Head of caudate nucleus (tissue), 42 donors: ENCODE results near the gene ANKRD34A.
"Not testable (repeated sequence)": the region's sequence is repeated elsewhere in the genome, so short reads cannot be mapped to it uniquely, and the experiment has no call there.

ENCODE experiments used
- DNase-seq, 42 donors: peaks; one replicate each; pipeline versions ENCODE4 v3.0.0 to v3.0.0-alpha.2; 2020 to 2021; ENCODE audit warnings: mixed read lengths in 7 of 42
- intact Hi-C: fragments of 100-400 bp; cut with DNase I; formaldehyde crosslinking; loops from one replicate; pipeline ENCODE4 v1.15.0; 2022

Gene ANKRD34A

DNA sequence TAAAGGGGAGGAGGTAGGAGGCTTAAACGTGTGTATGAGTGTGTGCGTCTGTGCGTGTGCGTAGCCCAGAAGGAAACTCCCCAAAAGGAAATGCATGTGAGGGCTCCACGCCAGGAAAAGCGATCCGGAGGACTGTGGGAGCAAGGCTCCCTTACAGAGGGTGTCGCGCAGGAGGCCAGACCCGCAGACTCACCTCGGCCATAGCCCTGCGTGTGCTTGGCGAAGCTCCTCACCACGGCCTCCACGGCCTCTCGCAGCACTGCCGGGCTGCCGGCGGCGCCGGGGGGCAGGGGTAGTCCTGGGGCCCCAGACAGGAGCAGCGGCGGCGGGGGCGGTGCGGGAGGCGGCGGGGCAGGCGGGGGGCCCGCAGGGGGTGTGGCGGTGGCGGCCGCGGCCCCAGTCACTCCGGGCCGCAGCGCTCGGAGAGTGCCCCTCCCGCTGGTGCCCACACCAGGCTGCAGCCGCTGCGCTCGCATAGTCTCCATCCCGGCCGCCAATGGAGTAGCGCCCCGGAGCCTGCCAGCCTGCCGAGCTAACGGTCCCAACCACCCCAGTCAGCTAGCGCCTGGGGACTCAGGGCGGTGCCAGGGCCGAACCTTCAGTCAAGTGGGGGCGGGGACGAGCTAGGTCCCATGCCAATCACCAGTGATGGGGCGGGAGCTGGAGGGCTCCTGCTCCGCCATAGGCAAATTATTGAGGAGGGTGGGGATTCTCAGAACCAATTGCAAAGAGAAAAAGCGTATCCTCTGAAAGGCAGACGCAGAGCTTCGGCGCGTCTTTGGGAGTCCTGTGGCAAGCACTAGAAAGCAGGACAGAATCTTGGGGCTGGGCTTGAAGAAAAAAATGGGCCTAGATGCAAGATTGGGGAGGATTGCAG lies 6.7 kb downstream of the ANKRD34A start, which contains the start of gene LIX1L:
TSS of gene LIX1L (minus strand) at position 575 of the 877 bp plus-strand sequence. CDS start at position 485, 90 bp downstream.
- DNase-seq, result peak; percentile 93 to 99 (median 98)
- intact Hi-C loops, result loop anchor here (2.0 kb wide), 1 partner anchor 31 kb away; the partner anchor contains the start of gene RBM8A

DNA sequence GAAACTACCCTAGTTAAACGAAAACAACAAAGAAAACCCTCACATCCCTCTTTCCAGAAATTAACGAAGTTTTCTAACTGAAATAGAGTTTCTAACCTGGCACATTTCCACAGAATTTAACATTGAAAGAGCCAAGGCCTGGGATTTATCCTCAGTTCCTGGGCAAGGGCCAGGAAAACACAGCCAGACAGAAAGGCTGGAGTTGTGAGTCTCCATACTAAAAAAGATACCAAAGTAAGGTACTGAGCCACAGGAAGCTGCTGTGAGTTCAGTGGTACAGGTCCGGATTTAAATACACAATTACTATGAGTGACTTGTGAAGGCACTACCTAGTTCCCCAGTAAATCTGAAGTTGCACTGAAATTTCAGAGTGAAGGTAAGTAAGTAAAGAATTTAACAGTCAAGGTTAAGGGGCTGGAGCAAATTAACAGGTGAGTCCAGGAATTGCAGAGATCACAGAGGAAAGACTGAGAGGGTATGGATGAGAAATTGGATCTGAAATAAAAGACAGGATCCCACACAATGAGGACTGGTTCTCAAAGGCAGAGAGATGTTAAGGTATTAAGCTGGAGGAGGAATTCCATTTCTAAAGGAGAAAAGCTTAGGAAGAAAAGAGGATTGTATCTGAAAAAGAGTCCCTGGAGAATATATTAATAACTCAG lies 7.5 kb downstream of the ANKRD34A start:
- DNase-seq, result peak in 4 of 42 donors; percentile 6 to 57 (median 26)
- intact Hi-C loops, result loop anchor here (2.0 kb wide), 1 partner anchor 30 kb away; the partner anchor contains the start of gene RBM8A

DNA sequence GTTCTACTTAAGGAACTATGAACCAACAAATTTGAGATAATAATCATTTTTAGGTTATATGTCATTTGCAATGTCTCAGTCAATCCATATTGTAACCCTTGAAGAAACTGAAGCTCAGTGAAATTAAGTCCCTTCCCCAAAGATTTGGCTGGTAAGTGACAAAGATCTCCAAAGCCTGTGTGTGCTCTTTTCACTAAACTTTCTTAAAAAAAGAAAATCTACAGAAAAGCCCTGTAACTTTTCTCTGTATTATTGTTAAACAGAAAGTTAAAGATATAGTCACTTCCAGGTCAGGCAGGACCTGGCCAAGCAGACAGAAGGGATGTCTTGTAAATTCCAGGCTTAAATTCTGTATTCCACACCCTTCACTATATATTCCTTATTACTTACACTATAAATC lies 8.0 kb downstream of the ANKRD34A start:
- no peak for DNase-seq
- intact Hi-C loops, result loop anchor here (2.0 kb wide), 1 partner anchor 30 kb away; the partner anchor contains the start of gene RBM8A

DNA sequence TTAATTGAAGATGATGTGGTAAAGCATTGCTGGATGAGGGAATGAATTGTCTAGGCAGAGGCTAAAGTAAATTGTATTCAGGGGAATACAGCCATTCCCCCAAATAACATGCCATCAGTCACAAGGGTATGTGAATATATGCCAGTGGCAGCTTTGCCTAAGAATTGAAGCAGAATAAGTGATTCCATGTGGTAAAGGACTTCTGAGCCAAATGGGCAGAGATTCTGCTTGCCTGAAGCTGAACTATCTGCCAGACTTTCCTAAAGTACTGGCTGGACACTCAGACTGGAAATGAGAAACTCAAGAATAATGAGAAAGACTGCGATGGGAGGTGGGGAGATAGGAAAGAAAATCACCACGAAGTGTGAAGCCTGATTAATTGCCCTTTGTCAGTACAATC lies 8.9 kb downstream of the ANKRD34A start:
- intact Hi-C loops, result no loop called here
- DNase-seq, result peak in 1 of 42 donors; percentile 6

DNA sequence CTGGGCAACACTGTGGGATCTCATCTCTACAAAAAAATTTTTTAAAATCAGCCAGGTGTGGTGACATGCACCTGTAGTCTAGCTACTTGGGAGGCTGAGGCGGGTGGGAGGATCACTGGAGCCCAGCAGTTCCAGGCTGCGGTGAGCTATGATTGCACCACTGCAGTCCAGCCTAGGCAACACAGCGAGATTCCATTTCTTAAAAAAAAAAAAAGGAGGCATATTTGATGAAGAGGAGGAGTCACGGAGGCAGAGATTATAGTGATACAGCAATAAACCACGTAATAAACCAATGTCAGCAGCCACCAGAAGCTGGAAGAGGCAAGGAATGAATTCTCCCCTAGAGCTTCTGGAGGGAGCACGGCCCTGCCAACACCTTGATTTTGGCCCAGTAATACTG lies 10.5 kb downstream of the ANKRD34A start:
- intact Hi-C loops, result no loop called here
- no peak for DNase-seq

DNA sequence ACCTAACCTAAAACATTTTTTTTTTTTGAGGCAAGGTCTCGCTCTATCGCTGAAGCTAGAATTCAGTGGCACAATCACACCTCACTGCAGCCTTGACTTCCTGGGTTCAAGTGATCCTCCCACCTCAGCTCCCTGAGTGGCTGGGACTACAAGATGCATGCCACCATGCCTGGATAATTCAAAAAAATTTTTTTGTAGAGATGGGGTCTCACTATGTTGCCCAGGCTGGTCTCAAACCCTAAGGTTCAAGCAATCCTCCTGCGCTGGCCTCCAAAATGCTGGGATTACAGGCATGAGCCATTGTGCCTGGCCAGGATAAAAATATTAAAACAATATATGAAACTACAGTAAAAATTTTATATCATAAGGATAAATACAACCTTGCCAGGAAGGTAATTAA lies 11.5 kb downstream of the ANKRD34A start:
- no peak for DNase-seq
- intact Hi-C loops, result no loop called here

DNA sequence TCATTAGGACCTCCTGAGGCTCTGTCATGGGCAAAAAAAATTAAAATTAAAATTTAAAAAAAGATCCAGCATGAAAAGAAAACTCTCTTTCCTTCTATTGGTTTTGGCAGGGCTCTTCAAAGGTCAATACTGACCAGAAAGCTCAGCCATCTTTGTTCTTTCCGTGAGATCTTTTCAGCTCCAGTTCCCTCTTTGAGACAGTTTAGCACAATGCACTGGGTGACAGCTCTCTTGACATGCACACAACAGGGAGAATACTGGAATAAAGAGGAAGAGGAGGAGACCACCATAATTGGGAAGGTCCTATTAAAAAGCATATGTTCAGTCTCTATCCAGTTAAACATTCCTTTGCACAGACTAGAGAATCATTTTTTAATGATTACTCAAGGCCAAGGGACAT lies 12.8 kb downstream of the ANKRD34A start:
- no peak for DNase-seq
- intact Hi-C loops, result no loop called here

DNA sequence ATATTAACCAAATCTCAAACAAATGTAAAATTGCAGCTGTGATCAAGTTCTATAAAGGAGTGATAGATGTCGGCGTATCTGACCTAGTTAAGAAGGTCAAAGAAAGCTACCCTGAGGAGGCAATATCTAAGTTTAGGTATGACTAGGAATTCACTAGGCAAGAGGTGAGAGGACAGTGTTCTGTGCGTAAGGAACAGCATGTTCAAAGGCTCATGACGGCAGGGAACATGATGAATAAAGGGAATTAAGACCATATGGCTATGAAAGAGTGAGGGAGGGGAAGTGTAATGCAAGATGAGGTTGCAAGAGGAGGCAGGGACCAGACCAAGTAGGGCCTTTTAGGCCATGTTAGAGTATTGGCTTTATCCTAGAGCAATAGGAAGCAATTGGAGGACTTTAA lies 15.2 kb downstream of the ANKRD34A start:
- intact Hi-C loops, result no loop called here
- no peak for DNase-seq

DNA sequence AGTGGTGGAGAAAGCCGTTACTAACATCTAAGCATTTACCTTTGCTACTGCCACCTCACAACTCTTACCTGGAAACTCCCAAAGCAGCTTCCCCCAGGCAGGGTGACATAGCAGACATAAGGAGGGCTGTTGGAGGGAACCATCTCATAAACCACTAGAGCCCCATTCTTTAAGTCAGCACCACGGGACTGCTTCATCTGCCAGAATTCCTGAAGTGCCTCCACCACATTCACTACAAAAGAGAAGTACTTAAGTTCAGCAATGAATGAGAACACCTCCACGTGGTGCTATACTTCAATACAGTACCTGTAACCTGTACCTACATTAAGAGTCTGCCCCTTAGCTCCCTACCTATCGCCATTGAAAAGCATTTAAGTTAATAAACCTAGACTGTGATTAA lies 16.8 kb downstream of the ANKRD34A start:
- intact Hi-C loops, result no loop called here
- DNase-seq, result no peak

DNA sequence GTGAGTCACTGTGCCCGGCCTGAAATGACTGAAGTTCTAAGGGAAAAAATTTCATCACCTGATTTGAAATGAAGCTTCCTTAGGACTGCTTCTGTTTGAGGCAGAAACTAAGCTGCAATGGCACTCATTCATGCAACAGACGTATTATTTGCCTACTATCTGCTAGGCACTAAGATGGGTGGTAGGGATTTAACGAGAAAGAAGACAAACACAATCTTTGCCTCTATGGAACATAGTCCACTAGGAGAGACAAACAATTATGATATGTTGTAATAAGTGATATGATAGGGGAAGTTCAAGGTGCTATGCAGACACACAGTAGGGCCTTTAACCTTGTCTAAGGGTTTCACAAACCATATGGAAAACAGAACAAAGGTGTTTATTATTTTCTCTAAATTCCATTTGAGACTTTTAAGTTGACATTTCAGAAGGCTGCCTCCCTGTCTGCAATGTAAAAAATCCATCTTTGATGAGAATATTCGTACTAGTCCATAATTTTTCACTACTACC lies 17.8 kb downstream of the ANKRD34A start:
- DNase-seq, result no peak
- intact Hi-C loops, result no loop called here

DNA sequence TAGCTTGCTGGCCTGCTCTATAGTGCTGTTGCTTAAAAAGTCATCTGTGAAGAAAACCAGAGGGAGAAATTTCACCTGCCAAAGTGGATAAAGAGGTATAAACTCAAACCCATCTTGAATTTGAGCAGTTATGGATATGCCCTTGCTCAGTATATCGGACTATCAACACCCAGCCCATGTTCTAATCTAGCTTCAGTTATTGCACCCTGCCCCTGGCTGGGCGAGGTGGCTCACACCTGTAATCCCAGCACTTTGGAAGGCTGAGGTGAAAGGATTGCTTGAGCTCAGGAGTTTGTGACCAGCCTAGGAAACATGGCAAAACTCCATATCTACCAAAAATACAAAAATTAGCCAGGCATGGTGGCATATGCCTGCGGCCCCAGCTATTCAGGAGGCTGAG lies 19.8 kb downstream of the ANKRD34A start:
- intact Hi-C loops, result no loop called here
- no peak for DNase-seq

DNA sequence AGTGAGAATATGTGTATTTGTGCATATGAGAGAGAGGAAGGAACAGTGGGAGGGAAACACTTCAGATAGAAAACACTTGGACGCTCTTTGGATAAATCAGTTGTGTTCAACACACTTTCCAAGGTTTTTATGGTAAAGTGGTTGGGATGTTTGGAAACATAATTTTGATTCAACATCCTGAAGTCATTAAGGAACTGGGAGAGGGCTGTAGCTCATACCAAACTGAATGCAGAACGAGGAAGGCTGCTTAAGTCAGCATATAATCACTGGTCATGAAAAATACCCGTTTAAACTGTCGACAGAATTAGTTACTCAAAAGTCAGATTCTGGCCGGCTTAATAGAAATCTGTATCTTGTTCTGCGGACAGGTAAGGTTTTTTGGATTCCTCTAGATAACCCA lies 21.5 kb downstream of the ANKRD34A start:
- no peak for DNase-seq
- intact Hi-C loops, result no loop called here

DNA sequence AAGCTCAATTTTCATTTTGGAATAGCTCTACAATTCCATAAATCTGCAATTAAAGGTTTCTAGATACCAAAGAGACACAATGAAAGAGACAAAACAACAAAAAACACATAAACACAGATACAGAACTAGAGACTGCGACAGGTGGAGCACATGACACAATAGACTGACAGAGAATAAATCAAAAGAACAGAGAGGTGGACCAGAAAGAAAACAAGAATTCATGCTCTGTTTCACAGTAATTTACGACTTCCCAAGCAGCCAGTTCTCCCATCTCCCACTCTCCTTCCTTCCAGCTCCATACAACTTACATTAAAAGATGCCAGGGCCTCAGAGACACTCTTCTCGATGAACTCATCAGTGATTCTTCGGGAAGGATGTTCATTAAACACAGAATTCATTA lies 22.0 kb downstream of the ANKRD34A start:
- DNase-seq, result no peak
- intact Hi-C loops, result no loop called here

DNA sequence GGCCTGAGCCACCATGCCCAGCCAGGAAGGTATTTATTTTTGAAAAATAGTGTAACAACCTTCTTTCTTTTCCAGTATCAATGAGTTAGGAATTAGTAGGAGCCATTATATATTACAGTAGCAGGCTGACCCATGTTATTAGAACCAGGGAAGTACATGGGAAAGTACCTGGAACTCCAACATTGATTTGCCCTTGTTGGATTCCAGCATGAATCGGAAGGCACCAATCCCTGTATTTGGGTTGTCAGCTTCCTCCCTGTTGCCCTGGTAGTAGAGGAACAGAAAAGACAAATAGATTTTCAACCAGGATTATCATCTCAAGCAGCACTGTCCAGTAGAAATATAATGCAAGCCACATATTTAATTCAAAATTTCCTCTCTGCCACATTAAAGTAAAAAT lies 26.9 kb downstream of the ANKRD34A start:
- intact Hi-C loops, result no loop called here
- no peak for DNase-seq

DNA sequence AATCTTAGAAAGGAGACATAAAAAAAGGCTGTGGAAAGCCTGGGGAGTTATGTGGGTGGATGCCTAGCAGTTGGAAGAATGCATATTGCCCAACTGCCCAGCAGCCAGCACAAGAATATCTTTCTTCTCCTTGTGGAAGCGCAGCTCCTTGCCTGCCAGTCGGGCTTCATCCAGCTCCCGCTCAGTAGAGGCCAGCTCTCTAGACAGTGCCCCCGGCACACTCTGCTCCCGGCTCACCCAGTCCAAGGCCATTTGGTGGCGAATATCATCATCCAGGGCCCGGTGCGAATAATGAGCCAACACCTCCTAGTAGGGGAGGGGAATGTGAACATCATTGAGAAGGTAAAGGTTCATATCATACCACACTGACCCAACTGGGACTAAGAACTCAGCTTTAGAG lies 28.1 kb downstream of the ANKRD34A start:
- DNase-seq, result peak in 3 of 42 donors; percentile 10 to 41 (median 32)
- intact Hi-C loops, result no loop called here

DNA sequence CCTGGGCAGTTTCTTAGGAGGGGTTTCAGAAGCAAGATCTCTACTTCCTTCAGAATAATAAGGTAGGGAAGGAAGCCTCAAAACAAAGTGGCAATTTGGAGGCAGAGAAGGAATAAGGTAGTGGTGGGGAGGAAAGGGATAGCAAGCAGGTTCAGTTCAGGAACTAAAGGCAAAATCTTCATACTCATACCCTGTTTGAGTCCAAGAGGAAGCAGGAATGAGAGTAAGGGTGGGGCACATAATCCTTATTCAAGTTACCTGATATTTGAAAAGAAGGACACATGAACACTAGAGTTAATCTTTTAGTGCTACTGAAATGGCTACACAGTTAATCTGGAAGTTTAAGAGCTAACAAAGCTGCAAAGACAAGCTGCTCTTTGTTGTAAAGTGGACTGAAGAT lies 28.7 kb downstream of the ANKRD34A start:
- DNase-seq, result no peak
- intact Hi-C loops, result no loop called here

DNA sequence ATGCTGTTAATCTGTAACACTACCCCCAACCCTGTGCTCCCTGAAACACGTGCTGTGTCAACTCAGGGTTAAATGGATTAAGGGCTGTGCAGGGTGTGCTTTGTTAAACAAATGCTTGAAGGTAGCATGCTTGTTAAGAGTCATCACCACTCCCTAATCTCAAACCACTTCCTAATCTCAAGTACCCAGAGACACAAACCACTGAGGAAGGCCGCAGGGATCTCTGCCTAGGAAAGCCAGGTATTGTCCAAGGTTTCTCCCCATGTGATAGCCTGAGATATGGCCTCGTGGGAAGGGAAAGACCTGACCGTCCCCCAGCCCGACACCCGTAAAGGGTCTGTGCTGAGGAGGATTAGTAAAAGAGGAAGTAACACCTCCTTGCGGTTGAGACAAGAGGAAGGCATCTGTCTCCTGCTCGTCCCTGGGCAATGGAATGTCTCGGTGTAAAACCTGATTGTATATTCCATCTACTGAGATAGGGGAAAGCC lies 31.8 kb downstream of the ANKRD34A start:
- intact Hi-C loops, DNase-seq: not testable (repeated sequence)

DNA sequence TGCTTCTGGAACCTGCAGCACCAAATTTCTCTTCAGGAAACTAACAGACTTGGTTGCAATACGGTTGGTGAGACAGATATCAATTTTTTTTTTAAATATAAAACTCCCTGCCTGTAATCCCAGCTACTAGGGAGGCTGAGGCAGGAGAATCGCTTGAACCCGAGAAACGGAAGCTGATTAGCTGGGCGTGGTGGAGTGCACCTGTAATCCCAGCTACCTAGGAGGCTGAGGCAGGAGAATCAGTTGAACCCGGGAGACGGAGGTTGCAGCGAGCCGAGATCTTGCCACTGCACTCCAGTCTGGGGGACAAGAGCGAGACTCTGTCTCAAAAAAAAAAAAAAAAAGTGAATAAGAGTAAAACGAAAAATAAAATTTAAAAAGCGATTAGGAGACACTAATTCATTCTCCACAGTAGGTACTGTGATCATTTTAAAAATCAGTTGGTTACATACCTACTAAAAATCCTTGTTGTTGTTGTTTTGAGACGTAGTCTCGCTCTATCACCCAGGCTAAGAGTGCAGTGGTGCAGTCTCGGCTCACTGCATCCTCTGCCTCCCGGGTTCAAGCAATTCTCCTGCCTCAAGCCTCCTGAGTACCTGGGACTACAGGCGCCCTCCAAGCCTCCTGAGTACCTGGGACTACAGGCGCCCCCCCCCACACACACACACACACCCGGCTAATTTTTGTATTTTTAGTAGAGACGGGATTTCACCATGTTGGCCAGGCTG lies 36.3 kb downstream of the ANKRD34A start:
- intact Hi-C loops, result loop anchor here (2.0 kb wide), 1 partner anchor 29 kb away; no protein-coding TSS in a partner anchor
- peak in 9 of 42 donors; percentile 8 to 47 (median 25) for DNase-seq
